GM19395 (cell line): Measurements from ENCODE around the gene OR2Y1.
"Not testable (repeated sequence)": the region's sequence is repeated elsewhere in the genome, so short reads cannot be mapped to it uniquely, and the experiment has no call there.

Source experiments
- ATAC-seq: cut with Tn5 transposase; IDR thresholded peaks from one replicate; pipeline ENCODE4 v1.9.1; 2021; ENCODE audit warnings: mild to moderate bottlenecking, moderate library complexity; ENCODE audit not compliant: unreplicated experiment

Gene OR2Y1

GRCh38 chr5:180740953-180741352 lies 1.1 kb upstream of the OR2Y1 start:
- not testable (repeated sequence) for ATAC-seq

DNA sequence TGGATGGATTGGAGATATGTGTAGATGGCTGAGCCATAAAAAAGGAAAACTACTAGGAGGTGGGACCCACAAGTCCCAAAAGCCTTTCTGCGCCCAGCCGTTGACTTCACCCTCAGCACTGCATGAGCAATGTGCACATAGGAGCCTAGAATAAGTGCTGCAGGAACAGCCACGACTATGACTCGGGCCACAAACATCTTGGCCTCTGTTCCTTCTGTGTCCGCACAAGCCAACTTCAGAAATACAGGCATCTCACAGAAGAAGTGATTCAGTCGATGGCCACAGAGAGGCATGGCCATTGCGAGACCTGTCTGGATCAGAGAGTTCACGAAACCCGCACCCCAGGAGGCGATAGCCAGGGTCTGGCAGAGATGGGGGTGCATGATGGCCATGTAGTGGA lies 587 bp downstream of the OR2Y1 start:
- ATAC-seq = no peak

DNA sequence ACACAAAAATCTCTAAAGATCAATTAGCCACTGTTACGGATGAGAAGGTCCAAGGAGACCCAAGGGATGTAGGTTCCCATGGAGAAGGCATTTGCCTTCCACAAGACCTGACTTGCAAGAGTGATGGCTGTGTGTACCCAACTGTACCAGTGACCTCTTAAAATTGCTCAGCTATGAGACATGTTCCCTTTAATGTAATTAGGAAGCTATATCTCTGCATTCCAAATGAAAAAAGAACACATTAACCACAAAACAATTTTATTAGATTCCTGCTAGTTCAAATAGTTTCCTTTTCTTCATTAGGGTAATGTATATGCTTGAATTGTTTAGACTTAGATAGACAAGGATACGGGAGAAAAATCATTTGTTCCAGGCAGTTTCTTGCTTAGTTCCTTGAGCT lies 3.3 kb downstream of the OR2Y1 start:
- ATAC-seq = no peak

GRCh38 chr5:180724944-180725343 lies 14.9 kb downstream of the OR2Y1 start:
- ATAC-seq = no peak

- no peak for ATAC-seq
These were observed 15.9 kb downstream of the OR2Y1 start for GRCh38 chr5:180723936-180724335.

DNA sequence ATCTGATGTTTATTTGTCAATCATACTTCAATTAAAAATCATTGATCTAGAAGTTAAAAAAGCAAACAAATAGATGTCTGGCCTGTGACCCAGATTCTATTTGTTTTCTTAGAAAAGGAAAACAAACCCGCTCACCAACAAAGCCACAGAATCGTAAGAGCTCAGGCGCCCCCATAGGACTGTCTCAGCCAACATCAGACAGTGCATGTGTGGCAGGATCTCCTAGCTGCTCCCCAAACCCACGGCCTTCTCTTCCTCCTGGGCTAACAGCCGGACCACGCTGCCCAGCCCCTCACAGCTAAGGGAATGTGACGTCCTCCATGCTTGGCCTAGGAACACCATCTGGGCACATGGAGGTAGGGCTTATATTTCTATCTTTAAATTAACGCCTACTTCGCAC lies 19.4 kb downstream of the OR2Y1 start:
- ATAC-seq = no peak

DNA sequence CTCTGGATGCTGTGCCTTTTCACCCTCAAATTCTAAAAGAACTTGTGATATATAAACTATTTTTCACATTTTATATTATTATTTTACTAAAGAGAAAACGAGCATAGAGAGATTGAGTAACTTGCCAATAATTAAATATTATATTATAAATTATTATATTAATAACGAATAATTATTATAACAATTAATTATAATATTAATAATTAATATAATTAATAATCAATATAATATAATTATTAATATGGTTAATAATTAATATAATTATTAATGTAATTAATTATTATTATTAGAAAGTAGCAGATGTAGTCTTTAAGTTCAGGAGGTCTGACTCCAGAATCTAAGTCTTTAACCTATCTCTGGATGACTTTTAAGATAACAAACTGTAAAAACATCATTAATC lies 20.1 kb downstream of the OR2Y1 start:
- no peak for ATAC-seq

DNA sequence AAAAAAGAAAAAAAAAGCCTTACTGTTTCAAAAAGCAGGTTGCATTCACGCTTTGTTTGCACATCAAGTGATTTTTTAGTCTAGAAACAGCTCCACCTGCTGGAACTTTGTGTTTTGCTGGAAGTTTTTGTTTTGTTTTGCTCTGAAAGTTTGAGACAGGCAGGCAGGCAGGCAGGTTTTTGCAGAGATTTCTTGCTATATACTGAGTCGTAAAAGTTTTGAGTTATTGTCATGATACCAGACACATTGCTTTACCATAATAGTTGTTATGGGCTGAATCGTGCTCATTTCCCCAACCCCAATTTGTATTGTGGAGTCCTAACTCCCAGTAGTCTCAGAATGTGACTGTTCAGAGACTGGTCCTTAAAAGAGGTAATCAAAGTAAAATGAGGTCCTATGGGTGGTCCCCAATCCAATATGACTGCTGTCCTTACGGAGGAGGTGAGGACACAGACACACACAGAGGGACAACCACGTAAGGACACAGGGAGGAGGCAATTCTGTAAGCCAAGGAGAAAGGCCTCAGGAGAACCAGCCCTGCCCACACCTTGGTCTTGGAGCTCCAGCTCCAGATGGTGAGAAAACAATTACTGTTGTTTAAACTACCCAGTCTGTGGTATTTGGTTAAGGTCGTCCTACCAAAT lies 20.9 kb downstream of the OR2Y1 start:
- ATAC-seq = no peak

DNA sequence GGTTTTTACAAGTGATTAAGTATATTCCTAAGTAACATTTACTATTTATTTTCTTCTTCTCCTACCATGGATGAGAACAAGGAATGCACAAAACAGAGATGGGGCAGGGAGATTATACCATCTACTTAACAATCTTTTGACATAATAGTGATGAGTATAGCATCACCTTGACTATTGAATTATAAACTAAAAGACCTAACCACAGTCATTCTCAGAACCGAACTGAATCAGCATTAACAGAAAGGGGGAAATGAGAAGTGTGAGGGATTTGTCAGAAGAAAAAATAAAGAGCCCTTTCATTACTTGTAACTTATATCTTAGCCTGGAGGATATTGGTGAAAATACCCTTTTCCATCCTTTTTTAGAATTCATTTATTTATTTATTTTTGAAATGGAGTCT lies 21.9 kb downstream of the OR2Y1 start:
- peak; percentile 85 for ATAC-seq

DNA sequence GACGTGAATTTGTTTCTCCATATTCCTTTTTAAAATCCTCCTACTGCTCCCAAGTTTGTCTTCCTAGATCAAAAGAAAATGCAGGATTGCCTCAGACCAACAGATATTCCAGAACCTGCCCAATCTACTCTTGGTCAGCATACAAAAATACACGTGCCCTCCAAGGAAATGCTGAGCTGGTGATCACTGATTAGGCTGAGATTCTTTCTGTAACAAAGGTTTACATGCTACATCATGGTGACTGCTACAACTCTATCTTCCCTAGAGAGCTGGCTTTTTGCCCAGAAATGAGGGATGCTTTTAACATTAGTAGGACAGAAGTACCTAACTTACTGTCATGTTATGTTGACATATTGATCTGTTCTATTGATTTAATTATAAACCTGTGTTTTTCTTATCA lies 35.5 kb downstream of the OR2Y1 start:
- ATAC-seq = no peak

DNA sequence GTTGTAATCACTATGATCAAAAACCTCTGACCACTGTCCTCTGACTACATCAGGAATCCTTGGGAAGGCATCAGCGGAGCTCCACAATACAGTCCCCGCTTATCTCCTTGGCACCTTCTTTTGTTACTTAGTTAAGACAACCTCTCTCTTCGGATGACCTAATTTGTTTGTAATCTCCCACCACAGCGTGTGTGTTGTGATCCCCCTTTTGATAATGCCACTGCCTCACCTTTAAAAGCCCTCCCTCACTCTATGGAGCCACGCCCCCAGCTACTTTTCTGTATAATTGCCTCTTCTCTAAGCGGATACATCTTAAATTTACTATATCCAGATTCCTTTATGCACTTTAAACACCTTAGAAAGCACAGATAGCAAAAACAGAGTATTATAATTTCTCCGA lies 35.9 kb downstream of the OR2Y1 start:
- no peak for ATAC-seq

- ATAC-seq = not testable (repeated sequence)
These were observed 36.5 kb downstream of the OR2Y1 start for GRCh38 chr5:180703371-180703770.

- not testable (repeated sequence) for ATAC-seq
These were observed 39.4 kb downstream of the OR2Y1 start for GRCh38 chr5:180700440-180700839.

- no peak for ATAC-seq
These were observed 40.8 kb downstream of the OR2Y1 start for GRCh38 chr5:180699042-180699441.

DNA sequence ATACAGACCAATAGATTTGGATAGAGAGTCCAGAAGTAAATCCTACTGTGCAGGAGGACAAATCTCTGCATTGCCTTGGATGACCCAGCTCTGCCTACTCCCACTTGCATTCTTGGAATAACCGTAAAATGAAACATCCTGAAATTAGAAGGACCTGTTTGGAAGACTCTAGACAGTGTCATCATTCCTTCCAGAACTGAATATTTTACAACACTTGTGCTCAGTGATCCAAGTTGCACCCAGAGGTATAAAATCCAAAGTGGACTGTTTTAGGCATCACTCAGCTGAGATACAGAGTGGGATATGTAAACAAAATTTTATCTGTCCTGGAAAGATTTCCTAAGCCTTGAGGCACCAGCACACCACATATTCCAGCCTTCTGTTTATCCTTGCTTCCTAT lies 43.7 kb downstream of the OR2Y1 start:
- ATAC-seq = no peak

- no peak for ATAC-seq
These were observed 47.4 kb downstream of the OR2Y1 start for GRCh38 chr5:180692429-180692828.

DNA sequence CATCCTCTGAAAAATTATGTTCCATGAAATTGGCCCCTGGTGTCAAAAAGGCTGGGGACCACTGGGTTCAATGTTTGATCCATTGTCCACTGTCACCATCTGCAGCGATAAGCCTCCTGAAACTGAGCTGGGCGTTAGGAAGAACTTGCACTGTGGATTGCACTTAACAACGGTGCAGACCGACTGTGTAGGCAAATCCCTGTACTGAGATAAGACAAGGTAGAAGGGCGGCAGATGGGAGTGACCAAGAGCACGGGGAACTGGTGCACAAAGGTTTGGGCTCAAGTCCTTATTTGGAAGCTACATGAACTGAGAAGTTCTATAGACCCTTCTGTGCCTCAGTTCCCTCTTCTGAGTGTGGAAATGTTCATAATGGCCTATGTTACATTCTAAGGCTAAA lies 48.8 kb downstream of the OR2Y1 start:
- ATAC-seq = no peak

DNA sequence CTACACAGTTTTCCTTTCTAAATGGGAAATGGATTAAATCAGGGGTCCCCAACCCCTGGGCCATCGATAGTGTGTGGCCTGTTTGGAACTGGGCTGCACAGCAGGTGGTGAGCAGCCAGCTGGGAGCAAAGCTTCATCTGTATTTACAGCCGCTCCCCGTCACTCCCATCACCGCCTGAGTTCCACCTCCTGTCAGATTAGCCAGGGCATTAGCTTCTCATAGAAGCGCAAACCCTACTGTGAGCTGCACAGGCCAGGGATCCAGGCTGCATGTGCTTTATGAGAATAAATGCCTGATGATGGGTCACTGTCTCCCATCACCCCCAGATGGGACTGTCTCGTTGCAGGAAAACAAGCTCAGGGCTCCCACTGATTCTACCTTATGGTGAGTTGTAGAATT lies 49.3 kb downstream of the OR2Y1 start:
- ATAC-seq = no peak

DNA sequence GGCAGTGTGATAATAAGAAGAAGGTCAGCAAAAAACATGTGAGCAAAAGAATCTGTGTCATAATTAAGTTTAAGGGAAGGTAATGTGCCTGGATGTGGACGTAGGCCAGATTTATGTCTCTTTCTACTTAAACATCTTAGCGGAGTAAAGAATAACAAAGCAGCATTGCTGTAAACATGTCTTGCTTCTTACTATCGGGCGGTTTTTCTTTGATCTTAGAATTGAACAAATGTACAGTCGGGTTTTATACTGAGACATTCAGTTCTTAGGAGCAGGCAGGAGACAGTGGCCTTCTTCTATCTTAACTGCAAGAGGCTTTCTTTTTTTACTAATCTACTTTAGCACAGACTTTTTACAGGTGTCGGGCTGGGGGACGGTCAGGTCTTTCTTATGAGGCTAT lies 50.1 kb downstream of the OR2Y1 start:
- ATAC-seq = no peak
